ENCODE measurements around the gene FXYD7. TPM values are rescaled to one million over a fixed set of nuclear protein-coding genes. Genes with fewer than 3 reads are reported as not detected.

FXYD7 gene
- total and polyA plus RNA-seq, 9 of the 15 experiments (the other 6 are each of a cell fraction or from before 2014, with no cell fraction given), result 0.10 to 0.80 (median 0.31) TPM; not detected in 3

GRCh38 chr19:35142606-35143230, 337 bp upstream of the FXYD7 start:
- Histone ChIP-seq H3K4me2 (ENCODE audit: insufficient read depth, low read length) (peak overlapping the region; percentile 78), H3K27ac (ENCODE audit: extremely low read depth, low read depth, low read length) (peak overlapping the region; percentile 19; the same call in 1 of the 3 replicates), H3K36me3 (ENCODE audit: control insufficient read depth, insufficient read depth, low read length) (peaks cover 4% of the 10 kb centered on the region; the same call in 1 of the 3 replicates), H3K79me2 (ENCODE audit: control insufficient read depth, insufficient read depth, low read length) (no peaks in the 10 kb centered on the region), H3K4me3 (peak overlapping the region; percentile 43), H3K9me1 (ENCODE audit: control insufficient read depth, insufficient read depth, low read length) (no peaks in the 10 kb centered on the region), H3K4me1 (replicated peaks in 1 of 2; ENCODE audit: control insufficient read depth in 2 of 2, insufficient read depth in 2 of 2, low read length in 2 of 2) (peaks cover 13 to 59% of the 10 kb centered on the region in 2 experiments), H3K9ac (ENCODE audit: insufficient read depth in 1 of 2, low read depth in 2 of 2, low read length in 2 of 2) (peak overlapping the region; percentile 42 to 89; a peak in 3 of 4 replicates), H2AFZ (ENCODE audit: low read depth, low read length) (peak overlapping the region; percentile 95), H3K27me3 (ENCODE audit: control insufficient read depth in 2 of 2, insufficient read depth in 2 of 2, low read length in 2 of 2) (no peaks in the 10 kb centered on the region; a peak in 1 of 5 replicates), H3K9me3 (replicated peaks; ENCODE audit: control insufficient read depth, insufficient read depth, low read depth, low read length) (no peaks in the 10 kb centered on the region), H4K20me1 (replicated peaks; ENCODE audit: control insufficient read depth, insufficient read depth, low read length) (peaks cover 12% of the 10 kb centered on the region)
- ATAC-seq, result peak; percentile 66
- BruUV-seq (replicated peaks), result no TSS peak
- 2% methylated on average over 14 of the region's 46 CpGs for WGBS (ENCODE audit: insufficient coverage, low coverage, missing lambda C conversion rate)
- ChIA-PET CTCF (ENCODE audit: low intra/inter-chr PET ratio) (no interaction called here), POLR2A (interaction anchor here (0.6 to 0.8 kb wide), 2 partner anchors 18 to 127 kb away, joined by 3 to 5 read pairs; no protein-coding TSS in a partner anchor)
- in situ Hi-C loops (cut with MboI), result no loop called here
- peak; percentile 46 for FAIRE-seq
- peak; percentile 82 to 91 (median 88) for DNase-seq (ENCODE audit: extremely low read depth in 1 of 4, low spot score in 3 of 4)
- intact Hi-C loops (cut with micrococcal nuclease), result loop anchor here (5.0 kb wide), 1 partner anchor 125 kb away; the partner anchor contains the start of gene USF2
- peak; percentile 39 for TF ChIP-seq RBBP5 (IDR thresholded peaks at IDR 0.05; ENCODE audit: borderline replicate concordance, insufficient read depth, low read length, poor library complexity, severe bottlenecking)
- TF ChIP-seq SIN3A (IDR thresholded peaks at IDR 0.05; ENCODE audit: borderline replicate concordance in 2 of 2, control insufficient read depth in 1 of 2, low read depth in 2 of 2, low read length in 2 of 2), result peak in 1 of 2 experiments; percentile 54; a peak in 1 of 4 replicates
- peak; percentile 95 for TF ChIP-seq CTCFL (IDR thresholded peaks at IDR 0.05; ENCODE audit: borderline replicate concordance, insufficient read depth, low read depth, low read length, poor library complexity, severe bottlenecking)
- peak; percentile 44; the same call in 1 of the 2 replicates for TF ChIP-seq EGR1 (conservative IDR thresholded peaks at IDR 0.05)
- peak in 1 of 2 experiments; percentile 65; a peak in 1 of 4 replicates for TF ChIP-seq MAZ (CRISPR knock-in tag; conservative IDR thresholded peaks at IDR 0.05 in 1 of 2, IDR thresholded peaks at IDR 0.05 in 1 of 2)
- peak; percentile 85 for TF ChIP-seq PRDM10 (IDR thresholded peaks at IDR 0.05; ENCODE audit: partially characterized antibody)
- TF ChIP-seq ZNF133 (CRISPR knock-in tag; IDR thresholded peaks at IDR 0.05), result no peak
- peak; percentile 47 for TF ChIP-seq PCBP1 (IDR thresholded peaks at IDR 0.05; ENCODE audit: low read depth, low read length, poor library complexity, severe bottlenecking)
- peak; percentile 81 for TF ChIP-seq ZBTB7A (IDR thresholded peaks at IDR 0.05; ENCODE audit: borderline replicate concordance, control insufficient read depth, low read depth, low read length)
- TF ChIP-seq FOXA3 (CRISPR knock-in tag; conservative IDR thresholded peaks at IDR 0.05 in 1 of 2, IDR thresholded peaks at IDR 0.05 in 1 of 2), result no peak
- peak in 1 of 2 experiments; percentile 8; a peak in 1 of 4 replicates for TF ChIP-seq HDAC1 (IDR thresholded peaks at IDR 0.05)
